Activated CD4-positive, alpha-beta memory T cell treated with anti-CD3 and anti-CD28 coated beads for 36 hours (primary cell): ENCODE data around the gene UBAC2. TPM values are rescaled to one million over a fixed set of nuclear protein-coding genes. Genes with fewer than 3 reads are reported as not detected.

Experiments
- CTCF ChIA-PET: fragments of 350-600 bp; sonication (Branson Sonifier 250); formaldehyde crosslinking; loops from one replicate; lab custom pipeline; 2021; ENCODE audit warnings: antibody characterized with exemption, inconsistent platforms; lab: Charles Lee
- POLR2A ChIA-PET: fragments of 350-600 bp; sonication (Branson Sonifier 250); formaldehyde crosslinking; loops from one replicate; lab custom pipeline; 2021; ENCODE audit warnings: antibody characterized with exemption; lab: Charles Lee
- DNase-seq: peaks from one replicate; pipeline ENCODE4 v3.0.0-alpha.2; 2020
- H3K27ac Mint-ChIP-seq: one replicate; pipeline ENCODE4 v1.8.0; 2021; ENCODE audit warnings: mixed read lengths
- H3K27me3 Mint-ChIP-seq: one replicate; pipeline ENCODE4 v1.8.0; 2021; ENCODE audit warnings: mixed read lengths
- H3K36me3 Mint-ChIP-seq: one replicate; pipeline ENCODE4 v1.8.0; 2021; ENCODE audit warnings: mixed read lengths
- H3K4me1 Mint-ChIP-seq: one replicate; pipeline ENCODE4 v1.8.0; 2021; ENCODE audit warnings: low read depth, mixed read lengths
- H3K4me3 Mint-ChIP-seq: one replicate; pipeline ENCODE4 v1.8.0; 2021; ENCODE audit warnings: mild to moderate bottlenecking, mixed read lengths
- H3K9me3 Mint-ChIP-seq: one replicate; pipeline ENCODE4 v1.8.0; 2021; ENCODE audit warnings: mixed read lengths
- intact Hi-C: fragments of 100-400 bp; cut with micrococcal nuclease; formaldehyde crosslinking; loops from one replicate; pipeline ENCODE4 v1.15.1; 2023
- total RNA-seq, 2 experiments: library from RNA; stranded (reverse); gene quantifications; one replicate each; pipeline ENCODE4 v1.2.3, GENCODE V29; 2021

Gene UBAC2
- total RNA-seq, 2 experiments from 2014 or later: 51.8 to 54.5 TPM

DNA sequence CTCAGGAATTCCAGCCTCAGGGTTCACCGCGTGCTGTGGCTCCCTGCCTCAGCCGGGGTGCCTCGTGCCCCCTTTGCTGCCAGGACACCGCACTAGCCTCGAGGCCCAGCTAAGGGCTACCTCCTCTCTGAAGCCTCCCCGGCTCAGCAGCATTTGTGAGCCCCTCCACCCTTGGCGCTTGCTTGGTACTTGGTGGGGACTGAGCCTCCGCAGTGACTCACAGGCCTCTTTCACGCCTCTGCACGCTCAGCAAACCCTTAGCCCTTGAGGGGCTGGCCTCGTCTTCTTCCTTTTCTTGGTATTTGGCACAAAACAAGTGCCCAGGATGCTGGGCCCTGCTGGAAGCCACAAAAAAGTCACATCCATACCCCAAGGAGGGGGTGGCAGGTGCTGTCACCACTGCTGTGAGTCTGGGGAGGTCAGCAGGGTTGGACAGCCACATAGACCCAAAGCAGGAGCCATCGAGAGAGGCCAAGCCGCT lies 215.2 kb downstream of the UBAC2 start:
- CTCF ChIA-PET: interaction anchor here (1.1 kb wide), 1 partner anchor 20 kb away, joined by 3 read pairs; no protein-coding TSS in a partner anchor
- Mint-ChIP-seq H3K27me3 (peaks cover 2% of the 10 kb centered on the region), H3K27ac (peak overlapping the region; percentile 21), H3K4me1 (peaks cover 30% of the 10 kb centered on the region), H3K4me3 (peak overlapping the region; percentile 10), H3K36me3 (no peaks in the 10 kb centered on the region), H3K9me3 (peaks cover 6% of the 10 kb centered on the region)
- POLR2A ChIA-PET: no interaction called here
- intact Hi-C loops: no loop called here
- DNase-seq: peak; percentile 27

GRCh38 chr13:99416411-99417121 lies 215.9 kb downstream of the UBAC2 start:
- ChIA-PET POLR2A (no interaction called here), CTCF (interaction anchor here (1.1 kb wide), 1 partner anchor 20 kb away, joined by 3 read pairs; no protein-coding TSS in a partner anchor)
- H3K9me3 Mint-ChIP-seq: peaks cover 6% of the 10 kb centered on the region
- H3K27ac Mint-ChIP-seq: peak overlapping the region; percentile 21
- H3K4me1 Mint-ChIP-seq: peaks cover 35% of the 10 kb centered on the region
- peak overlapping the region; percentile 4 for H3K4me3 Mint-ChIP-seq
- intact Hi-C loops: no loop called here
- peaks cover 2% of the 10 kb centered on the region for H3K27me3 Mint-ChIP-seq
- DNase-seq: peak; percentile 12
- no peaks in the 10 kb centered on the region for H3K36me3 Mint-ChIP-seq

- H3K27me3 Mint-ChIP-seq: peaks cover 2% of the 10 kb centered on the region
- no peaks in the 10 kb centered on the region for H3K36me3 Mint-ChIP-seq
- POLR2A ChIA-PET: no interaction called here
- H3K27ac Mint-ChIP-seq: no peak overlapping the region
- peaks cover 40% of the 10 kb centered on the region for H3K4me1 Mint-ChIP-seq
- H3K4me3 Mint-ChIP-seq: peak overlapping the region; percentile 40
- DNase-seq: peak; percentile 10
- CTCF ChIA-PET: interaction anchor here (2.0 kb wide), 1 partner anchor 29 kb away, joined by 8 read pairs; no protein-coding TSS in a partner anchor
- intact Hi-C loops: no loop called here
- H3K9me3 Mint-ChIP-seq: no peaks in the 10 kb centered on the region
These were observed 216.8 kb downstream of the UBAC2 start for GRCh38 chr13:99417201-99418102.

DNA sequence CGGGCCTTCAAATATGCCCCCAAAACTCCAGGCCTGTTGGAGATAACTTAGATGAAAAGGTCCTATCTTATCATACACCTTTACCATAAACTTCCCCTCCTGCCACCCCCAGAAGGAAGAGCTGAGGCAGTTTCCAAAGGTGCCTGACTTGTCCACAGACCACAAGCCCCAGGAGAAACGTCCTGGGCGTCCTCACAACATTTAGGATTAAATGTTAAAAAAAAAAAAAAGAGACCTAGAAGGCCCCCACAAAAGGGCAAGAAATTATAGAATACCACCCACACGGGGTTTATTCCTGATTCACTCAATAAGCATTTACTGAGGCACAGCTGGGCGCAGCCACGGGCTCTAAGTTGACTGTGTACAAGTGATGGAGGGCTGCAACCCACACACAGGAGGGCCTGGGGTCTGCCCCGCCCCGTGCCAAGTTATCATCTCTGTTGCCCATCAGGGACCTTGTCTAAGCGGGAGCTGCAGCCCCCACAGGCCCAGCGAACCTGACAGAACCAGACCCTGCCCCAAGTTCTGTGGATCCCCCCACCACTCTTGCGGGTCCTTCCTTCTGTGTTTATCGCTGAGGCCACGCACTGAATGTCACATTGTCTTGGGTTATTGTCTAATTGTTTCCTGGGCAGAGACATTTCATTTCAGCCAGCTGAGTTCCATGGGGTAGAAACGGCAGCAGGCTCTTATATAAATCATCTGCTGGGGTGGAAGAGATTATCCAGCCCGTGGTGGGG lies 217.6 kb downstream of the UBAC2 start:
- Mint-ChIP-seq H3K4me1 (peaks cover 43% of the 10 kb centered on the region), H3K27me3 (peaks cover 2% of the 10 kb centered on the region), H3K27ac (no peak overlapping the region), H3K9me3 (no peaks in the 10 kb centered on the region), H3K4me3 (no peak overlapping the region), H3K36me3 (no peaks in the 10 kb centered on the region)
- CTCF ChIA-PET: interaction anchor here (2.0 to 3.1 kb wide), 2 partner anchors 17 to 30 kb away, joined by 8 to 37 read pairs; no protein-coding TSS in a partner anchor
- peak; percentile 8 for DNase-seq
- POLR2A ChIA-PET: no interaction called here
- intact Hi-C loops: no loop called here

DNA sequence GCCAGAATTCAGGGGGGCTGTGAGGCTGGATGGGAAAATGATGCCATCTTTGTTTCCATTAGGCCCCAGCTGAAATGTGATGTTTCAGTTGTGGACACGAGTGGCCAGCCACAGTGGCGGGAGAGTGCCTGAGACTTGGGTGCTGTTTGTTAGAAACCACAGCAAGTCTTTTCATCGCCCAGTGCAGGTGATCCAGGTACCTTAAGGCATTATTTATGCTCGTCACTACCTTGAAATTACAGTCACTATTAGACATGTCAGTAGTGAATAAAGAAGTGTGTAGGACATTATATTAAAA lies 218.1 kb downstream of the UBAC2 start:
- ChIA-PET POLR2A (no interaction called here), CTCF (interaction anchor here (1.8 to 3.1 kb wide), 4 partner anchors 14 to 149 kb away, joined by 5 to 37 read pairs (median 11); no protein-coding TSS in a partner anchor)
- H3K4me1 Mint-ChIP-seq: peaks cover 46% of the 10 kb centered on the region
- no peak overlapping the region for H3K27ac Mint-ChIP-seq
- H3K27me3 Mint-ChIP-seq: peaks cover 2% of the 10 kb centered on the region
- no peaks in the 10 kb centered on the region for H3K36me3 Mint-ChIP-seq
- H3K4me3 Mint-ChIP-seq: no peak overlapping the region
- H3K9me3 Mint-ChIP-seq: no peaks in the 10 kb centered on the region
- intact Hi-C loops: no loop called here
- peak; percentile 4 for DNase-seq

DNA sequence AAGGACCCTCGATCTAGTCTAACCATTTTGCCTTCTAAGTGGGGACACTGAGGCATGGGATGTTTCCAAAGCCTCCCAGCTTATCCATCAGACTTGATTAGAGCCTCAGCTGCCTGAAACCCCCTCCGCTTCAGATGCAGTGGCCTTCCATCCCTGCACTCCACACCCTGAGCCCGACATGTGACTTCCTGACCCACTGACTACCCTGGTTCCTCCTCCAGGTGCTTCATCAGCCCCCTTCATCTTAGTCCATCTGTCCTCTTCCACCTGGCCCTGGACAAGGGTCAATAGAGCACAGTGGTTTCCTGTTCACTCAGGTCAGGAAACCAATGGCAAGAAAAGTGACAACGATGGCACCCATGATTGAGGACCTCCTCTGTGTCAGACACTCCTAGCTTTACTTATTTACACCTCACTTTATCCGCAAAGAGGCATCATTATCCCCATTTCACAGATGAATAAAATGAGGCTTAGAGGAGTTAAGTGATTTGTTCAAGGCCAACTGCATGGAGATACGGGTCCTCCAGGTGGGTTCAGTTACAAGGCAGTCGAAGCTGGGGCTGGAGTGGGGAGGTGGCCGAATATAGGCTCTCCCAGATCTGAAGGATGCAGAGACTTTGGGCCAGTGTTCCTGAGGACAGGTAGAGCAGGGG lies 219.1 kb downstream of the UBAC2 start:
- Mint-ChIP-seq H3K27me3 (peaks cover 2% of the 10 kb centered on the region), H3K9me3 (no peaks in the 10 kb centered on the region), H3K4me3 (peak overlapping the region; percentile 72), H3K27ac (peak overlapping the region; percentile 40), H3K36me3 (no peaks in the 10 kb centered on the region), H3K4me1 (peaks cover 51% of the 10 kb centered on the region)
- POLR2A ChIA-PET: interaction anchor here (1.1 to 1.3 kb wide), 4 partner anchors 14 to 123 kb away, joined by 4 to 10 read pairs (median 6); no protein-coding TSS in a partner anchor
- CTCF ChIA-PET: interaction anchor here (0.6 to 3.9 kb wide), 6 partner anchors 10 to 150 kb away, joined by 3 to 37 read pairs (median 10); no protein-coding TSS in a partner anchor
- intact Hi-C loops: no loop called here
- DNase-seq: peak; percentile 9

DNA sequence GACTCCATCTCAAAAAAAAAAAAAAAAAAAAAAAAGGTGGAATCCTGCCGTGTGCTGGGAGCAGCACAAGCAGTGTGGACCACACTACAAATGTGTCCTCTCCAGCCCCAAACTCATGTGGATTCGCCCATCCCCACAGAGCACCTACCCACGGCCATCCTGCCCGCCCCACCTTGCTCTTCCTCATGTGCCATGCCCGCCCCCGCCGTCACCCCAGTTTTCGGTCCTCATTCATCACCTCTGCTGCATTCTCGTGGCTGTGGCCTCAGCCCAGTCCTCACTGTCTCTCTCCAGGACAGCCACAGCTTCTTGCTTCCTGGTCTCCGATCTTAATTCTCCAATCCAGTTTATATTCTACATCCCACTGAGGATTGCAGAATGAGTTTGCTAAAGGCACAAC lies 220.6 kb downstream of the UBAC2 start:
- POLR2A ChIA-PET: interaction anchor here (1.6 kb wide), 1 partner anchor 13 kb away, joined by 6 read pairs; no protein-coding TSS in a partner anchor
- intact Hi-C loops: loop anchor here (1.0 kb wide), 1 partner anchor 11 kb away; no protein-coding TSS in a partner anchor
- peaks cover 64% of the 10 kb centered on the region for H3K4me1 Mint-ChIP-seq
- H3K4me3 Mint-ChIP-seq: peak overlapping the region; percentile 42
- H3K36me3 Mint-ChIP-seq: no peaks in the 10 kb centered on the region
- CTCF ChIA-PET: interaction anchor here (3.1 to 4.8 kb wide), 3 partner anchors 14 to 33 kb away, joined by 27 to 37 read pairs (median 36); no protein-coding TSS in a partner anchor
- peaks cover 2% of the 10 kb centered on the region for H3K27me3 Mint-ChIP-seq
- DNase-seq: peak; percentile 11
- peak overlapping the region; percentile 16 for H3K27ac Mint-ChIP-seq
- H3K9me3 Mint-ChIP-seq: no peaks in the 10 kb centered on the region

DNA sequence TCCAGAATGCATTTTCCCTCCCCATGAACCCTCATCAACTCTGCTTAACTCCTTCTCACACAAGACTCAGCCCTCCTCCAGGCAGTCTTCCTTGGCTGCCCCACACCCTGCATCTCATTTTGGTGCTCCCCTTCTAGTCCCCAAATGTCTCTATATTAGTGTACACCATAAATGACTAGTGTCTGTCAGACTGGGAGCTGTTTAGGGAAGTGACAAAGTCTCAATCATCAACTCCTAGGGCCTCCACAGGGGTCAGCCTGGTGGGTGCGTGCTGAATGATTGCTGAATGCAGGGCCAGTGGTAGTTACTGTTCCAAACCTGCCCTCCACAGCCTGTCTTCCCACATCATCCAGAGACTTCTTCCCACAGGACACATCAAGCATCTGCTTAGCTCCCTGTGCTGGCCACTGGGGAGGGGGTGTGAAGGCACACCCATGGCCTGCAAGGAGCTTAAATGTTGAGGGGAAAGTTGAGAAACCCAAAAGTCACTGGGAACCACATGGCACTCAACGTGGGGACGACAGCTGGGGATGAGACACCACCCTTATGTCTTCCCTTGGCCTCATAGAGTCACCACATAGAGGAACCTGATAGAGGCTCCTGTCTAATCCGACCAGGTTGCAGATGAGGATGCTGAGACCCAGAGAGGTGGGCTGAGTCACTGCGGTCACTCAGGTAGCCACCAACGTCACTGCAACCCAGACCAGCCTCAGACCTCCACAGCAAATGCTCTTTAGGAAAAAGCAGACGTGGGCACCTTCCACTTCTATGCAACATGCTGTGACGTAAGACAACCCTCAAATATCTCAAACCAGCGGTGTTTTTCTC lies 221.3 kb downstream of the UBAC2 start:
- ChIA-PET CTCF (interaction anchor here (1.3 to 4.8 kb wide), 3 partner anchors 14 to 34 kb away, joined by 4 to 36 read pairs (median 27); no protein-coding TSS in a partner anchor), POLR2A (interaction anchor here (1.6 kb wide), 1 partner anchor 12 kb away, joined by 6 read pairs; no protein-coding TSS in a partner anchor)
- Mint-ChIP-seq H3K36me3 (no peaks in the 10 kb centered on the region), H3K9me3 (no peaks in the 10 kb centered on the region), H3K4me1 (peaks cover 67% of the 10 kb centered on the region), H3K27ac (peak overlapping the region; percentile 16), H3K27me3 (peaks cover 2% of the 10 kb centered on the region), H3K4me3 (peak overlapping the region; percentile 42)
- peak; percentile 44 for DNase-seq
- intact Hi-C loops: loop anchor here (1.0 kb wide), 1 partner anchor 10 kb away; no protein-coding TSS in a partner anchor

DNA sequence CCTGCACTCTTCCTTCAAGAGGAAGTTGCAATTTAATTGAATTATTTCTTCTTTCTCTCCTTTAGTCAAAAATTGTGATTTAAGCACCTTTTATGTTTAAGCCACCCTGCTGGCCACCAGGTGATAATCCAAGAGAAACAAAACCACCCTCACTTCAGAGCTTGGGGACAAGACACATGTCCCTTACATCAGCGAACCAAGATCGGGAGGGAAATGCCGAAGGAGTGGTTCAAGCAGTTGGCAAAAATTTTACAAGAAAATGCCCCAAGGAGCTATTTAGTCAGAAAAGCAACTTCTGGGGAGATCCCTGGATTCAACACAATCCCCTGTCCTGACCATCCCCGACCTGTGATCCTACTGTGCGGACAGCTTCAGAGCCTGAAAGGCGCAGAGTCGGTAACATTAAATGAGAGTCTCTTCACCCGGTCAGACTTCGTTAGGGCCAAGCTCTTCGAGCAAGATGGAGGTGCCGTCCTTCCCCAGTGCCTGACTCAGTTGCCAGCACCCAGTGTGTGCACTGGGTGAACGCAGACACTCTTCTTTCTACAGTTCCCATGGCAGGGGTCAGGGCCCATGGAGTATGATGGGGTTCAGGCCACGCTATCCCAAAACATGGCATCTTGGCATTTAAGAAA lies 222.0 kb downstream of the UBAC2 start:
- H3K4me3 Mint-ChIP-seq: no peak overlapping the region
- ChIA-PET POLR2A (interaction anchor here (1.6 kb wide), 1 partner anchor 11 kb away, joined by 6 read pairs; no protein-coding TSS in a partner anchor), CTCF (interaction anchor here (1.0 to 4.8 kb wide), 4 partner anchors 14 to 157 kb away, joined by 3 to 36 read pairs (median 16); no protein-coding TSS in a partner anchor)
- peaks cover 69% of the 10 kb centered on the region for H3K4me1 Mint-ChIP-seq
- peaks cover 2% of the 10 kb centered on the region for H3K27me3 Mint-ChIP-seq
- H3K27ac Mint-ChIP-seq: peak overlapping the region; percentile 31
- intact Hi-C loops: no loop called here
- DNase-seq: peak; percentile 7
- H3K36me3 Mint-ChIP-seq: no peaks in the 10 kb centered on the region
- no peaks in the 10 kb centered on the region for H3K9me3 Mint-ChIP-seq
